ENCODE results near the gene RNF113A. TPM values are rescaled to one million over a fixed set of nuclear protein-coding genes. Genes with fewer than 3 reads are reported as not detected.
"Not testable (repeated sequence)": the region's sequence is repeated elsewhere in the genome, so short reads cannot be mapped to it uniquely, and the experiment has no call there.

Gene RNF113A
- 10 to 100 TPM; 17.3 to 33.8 (median 20.7) TPM for total RNA-seq

GRCh38 chrX:119871599-119872395, at the start of gene RNF113A, which contains the start of gene NDUFA1:
RNF113A (minus strand) TSS chrX:119871733; CDS start chrX:119871613, 120 bp downstream.
NDUFA1 (plus strand) TSS chrX:119871832; CDS start chrX:119871912, 80 bp downstream.
- H3K27ac ChIP-seq: peak within 1 kb of the TSS; percentile 89 to 99
- H3K4me1 ChIP-seq (replicated peaks in 1 of 2): peaks cover 0 to 9% of the 10 kb centered on the region in 2 donors
- peak; percentile 90 to 95 (median 94) for ATAC-seq (replicated peaks in 6 of 8)
- in situ Hi-C loops (cut with MboI; ENCODE audit: low pct_unique_long_range_greater_than_20kb in 2 of 9, low sequenced_read_pairs in 9 of 9, unreplicated experiment in 9 of 9): no loop called here
- WGBS, 10 experiments: 0 to 59% (median 0%) methylated on average over 3 to 22 of the region's 62 CpGs; no CpG with 5 or more reads in 6 of the 10 experiments
- peak within 1 kb of the TSS; percentile 44 to 98 (median 63) for H3K4me3 ChIP-seq

GRCh38 chrX:119919835-119920585, 48.5 kb upstream of the RNF113A start:
- no peak overlapping the region for H3K4me3 ChIP-seq
- no peak for ATAC-seq (replicated peaks in 6 of 8)
- no peak overlapping the region for H3K27ac ChIP-seq
- H3K4me1 ChIP-seq (replicated peaks in 1 of 2): no peaks in the 10 kb centered on the region
- in situ Hi-C loops (cut with MboI; ENCODE audit: low pct_unique_long_range_greater_than_20kb in 2 of 9, low sequenced_read_pairs in 9 of 9, unreplicated experiment in 9 of 9): no loop called here
- WGBS, 10 experiments: 28 to 100% (median 97%) methylated on average over 1 to 5 of the region's 5 CpGs; no CpG with 5 or more reads in 4 of the 10 experiments

- WGBS, 10 experiments: 13 to 50% (median 43%) methylated on average over 1 of the region's 2 CpGs; no CpG with 5 or more reads in 7 of the 10 experiments
Observed at GRCh38 chrX:119917877-119918276, 46.3 kb upstream of the RNF113A start.

GRCh38 chrX:119916310-119916709, 44.8 kb upstream of the RNF113A start:
- in situ Hi-C loops (cut with MboI; ENCODE audit: low pct_unique_long_range_greater_than_20kb in 2 of 9, low sequenced_read_pairs in 9 of 9, unreplicated experiment in 9 of 9): no loop called here
- Histone ChIP-seq H3K4me3 (no peak overlapping the region), H3K4me1 (replicated peaks in 1 of 2) (no peaks in the 10 kb centered on the region), H3K27ac (no peak overlapping the region)
- 0 to 80% (median 80%) methylated on average over 1 of the region's 5 CpGs; no CpG with 5 or more reads in 6 of the 10 experiments for WGBS, 10 experiments
- ATAC-seq (replicated peaks in 6 of 8): no peak

More at GRCh38 chrX:119917877-119918276, 46.3 kb upstream of the RNF113A start:
- H3K4me1 ChIP-seq (replicated peaks in 1 of 2): no peaks in the 10 kb centered on the region
- in situ Hi-C loops (cut with MboI; ENCODE audit: low pct_unique_long_range_greater_than_20kb in 2 of 9, low sequenced_read_pairs in 9 of 9, unreplicated experiment in 9 of 9): no loop called here
- no peak overlapping the region for H3K4me3 ChIP-seq
- no peak for ATAC-seq (replicated peaks in 6 of 8)
- H3K27ac ChIP-seq: no peak overlapping the region

GRCh38 chrX:119900976-119901375, 29.4 kb upstream of the RNF113A start:
- ATAC-seq (replicated peaks in 6 of 8): no peak
- H3K27ac ChIP-seq: no peak overlapping the region
- WGBS, 10 experiments: 0 to 80% (median 33%) methylated on average over 1 of the region's 1 CpG; no CpG with 5 or more reads in 5 of the 10 experiments
- in situ Hi-C loops (cut with MboI; ENCODE audit: low pct_unique_long_range_greater_than_20kb in 2 of 9, low sequenced_read_pairs in 9 of 9, unreplicated experiment in 9 of 9): no loop called here
- H3K4me3 ChIP-seq: no peak overlapping the region
- H3K4me1 ChIP-seq (replicated peaks in 1 of 2): no peaks in the 10 kb centered on the region

- H3K4me1 ChIP-seq (replicated peaks in 1 of 2): no peaks in the 10 kb centered on the region
- no peak overlapping the region for H3K27ac ChIP-seq
- H3K4me3 ChIP-seq: no peak overlapping the region
- ATAC-seq (replicated peaks in 6 of 8): peak in 3 of 8 experiments; percentile 45 to 52 (median 49)
- WGBS, 10 experiments: no CpG with 5 or more reads among the region's 2 CpGs
- in situ Hi-C loops (cut with MboI; ENCODE audit: low pct_unique_long_range_greater_than_20kb in 2 of 9, low sequenced_read_pairs in 9 of 9, unreplicated experiment in 9 of 9): no loop called here
Observed at GRCh38 chrX:119899125-119899524, 27.6 kb upstream of the RNF113A start.

- Histone ChIP-seq H3K4me1 (replicated peaks in 1 of 2) (no peaks in the 10 kb centered on the region), H3K4me3 (no peak within 1 kb of the TSS), H3K27ac (no peak within 1 kb of the TSS)
- in situ Hi-C loops (cut with MboI; ENCODE audit: low pct_unique_long_range_greater_than_20kb in 2 of 9, low sequenced_read_pairs in 9 of 9, unreplicated experiment in 9 of 9): no loop called here
- peak in 5 of 8 experiments; percentile 14 to 96 (median 78) for ATAC-seq (replicated peaks in 6 of 8)
- WGBS, 10 experiments: 0 to 83% (median 20%) methylated on average over 1 to 2 of the region's 4 CpGs; no CpG with 5 or more reads in 7 of the 10 experiments
Observed at GRCh38 chrX:119895843-119896326, 24.4 kb upstream of the RNF113A start, which contains the start of gene AKAP14. AKAP14 (plus strand) TSS chrX:119895893; CDS start chrX:119903224, 7,331 bp downstream.

GRCh38 chrX:119891961-119892692, 20.6 kb upstream of the RNF113A start:
- H3K4me3 ChIP-seq; ATAC-seq (replicated peaks in 6 of 8); H3K27ac ChIP-seq; H3K4me1 ChIP-seq (replicated peaks in 1 of 2); in situ Hi-C loops (cut with MboI; ENCODE audit: low pct_unique_long_range_greater_than_20kb in 2 of 9, low sequenced_read_pairs in 9 of 9, unreplicated experiment in 9 of 9): not testable (repeated sequence)
- 20 to 49% (median 30%) methylated on average over 1 to 4 of the region's 16 CpGs; no CpG with 5 or more reads in 7 of the 10 experiments for WGBS, 10 experiments

GRCh38 chrX:119890626-119891025, 19.1 kb upstream of the RNF113A start:
- H3K4me1 ChIP-seq (replicated peaks in 1 of 2); H3K27ac ChIP-seq; in situ Hi-C loops (cut with MboI; ENCODE audit: low pct_unique_long_range_greater_than_20kb in 2 of 9, low sequenced_read_pairs in 9 of 9, unreplicated experiment in 9 of 9); H3K4me3 ChIP-seq; ATAC-seq (replicated peaks in 6 of 8): not testable (repeated sequence)
- WGBS, 10 experiments: no CpG with 5 or more reads among the region's 36 CpGs

- WGBS, 10 experiments: 20% methylated on average over 1 of the region's 40 CpGs; no CpG with 5 or more reads in 9 of the 10 experiments
- Histone ChIP-seq H3K4me1 (replicated peaks in 1 of 2) (no peaks in the 10 kb centered on the region), H3K27ac (no peak overlapping the region), H3K4me3 (no peak overlapping the region)
- peak; percentile 15 to 98 (median 51) for ATAC-seq (replicated peaks in 6 of 8)
- in situ Hi-C loops (cut with MboI; ENCODE audit: low pct_unique_long_range_greater_than_20kb in 2 of 9, low sequenced_read_pairs in 9 of 9, unreplicated experiment in 9 of 9): no loop called here
Observed at GRCh38 chrX:119887721-119888425, 16.3 kb upstream of the RNF113A start.

- Histone ChIP-seq H3K27ac (no peak overlapping the region), H3K4me1 (replicated peaks in 1 of 2) (no peaks in the 10 kb centered on the region), H3K4me3 (no peak overlapping the region)
- ATAC-seq (replicated peaks in 6 of 8): no peak
- in situ Hi-C loops (cut with MboI; ENCODE audit: low pct_unique_long_range_greater_than_20kb in 2 of 9, low sequenced_read_pairs in 9 of 9, unreplicated experiment in 9 of 9): no loop called here
- 46 to 100% (median 60%) methylated on average over 3 to 9 of the region's 11 CpGs; no CpG with 5 or more reads in 6 of the 10 experiments for WGBS, 10 experiments
Observed at GRCh38 chrX:119885554-119886428, 14.3 kb upstream of the RNF113A start.

All from motor neuron (in vitro differentiated cells).